GM13976 (cell line): ENCODE measurements around the gene FGD4.
A peak's percentile ranks its signal among the peaks of the same experiment; 100 is the strongest.

Experiments used
- DNase-seq: peaks from one replicate; pipeline ENCODE4 v3.0.0; 2012; ENCODE audit warnings: low spot score
- CTCF ChIP-seq: IDR thresholded peaks from 2 replicates; pipeline ENCODE4 v1.5.1; 2012; ENCODE audit warnings: borderline replicate concordance, mild to moderate bottlenecking; ENCODE audit not compliant: insufficient read depth; ENCODE audit errors: extremely low read depth, missing control alignments, control extremely low read depth
- in situ Hi-C: fragments of 300-500 bp; cut with MboI; formaldehyde crosslinking; loops from one replicate; pipeline ENCODE4 v1.12.0; 2022; ENCODE audit warnings: low sequenced_read_pairs, mixed read lengths, inconsistent platforms; ENCODE audit not compliant: unreplicated experiment

Gene FGD4

GRCh38 chr12:32659908-32660440 is 260.6 kb downstream of the FGD4 start:
- TF ChIP-seq CTCF = no peak
- no peak for DNase-seq
- in situ Hi-C loops = loop anchor here (10.0 to 25.0 kb wide), 2 partner anchors 295 to 998 kb away; partner anchors contain the start of gene ETFBKMT

- in situ Hi-C loops = loop anchor here (10.0 to 25.0 kb wide), 2 partner anchors 297 to 999 kb away; partner anchors contain the start of gene ETFBKMT
- no peak for TF ChIP-seq CTCF
- DNase-seq = no peak
Observed at GRCh38 chr12:32661706-32662105, 262.3 kb downstream of the FGD4 start.

GRCh38 chr12:32662665-32663064 is 263.3 kb downstream of the FGD4 start:
- no peak for TF ChIP-seq CTCF
- in situ Hi-C loops = loop anchor here (10.0 to 25.0 kb wide), 2 partner anchors 298 to 1000 kb away; partner anchors contain the start of gene ETFBKMT
- DNase-seq = no peak

- no peak for DNase-seq
- no peak for TF ChIP-seq CTCF
- in situ Hi-C loops = loop anchor here (10.0 to 25.0 kb wide), 2 partner anchors 301 to 1004 kb away; partner anchors contain the start of gene ETFBKMT
Observed at GRCh38 chr12:32666018-32666417, 266.7 kb downstream of the FGD4 start.

- in situ Hi-C loops = loop anchor here (10.0 to 25.0 kb wide), 2 partner anchors 305 to 1007 kb away; partner anchors contain the start of gene ETFBKMT
- TF ChIP-seq CTCF = no peak
- DNase-seq = no peak
Observed at GRCh38 chr12:32669584-32669983, 270.2 kb downstream of the FGD4 start.

GRCh38 chr12:32671930-32672780 is 272.8 kb downstream of the FGD4 start:
- DNase-seq = peak; percentile 64
- in situ Hi-C loops = loop anchor here (10.0 to 25.0 kb wide), 2 partner anchors 217 to 1010 kb away; partner anchors contain the start of gene ETFBKMT
- TF ChIP-seq CTCF = peak; percentile 41
